HepG2 (cell line): Measurements from ENCODE around the gene HNRNPM. TPM values are rescaled to one million over a fixed set of nuclear protein-coding genes. Genes with fewer than 3 reads are reported as not detected.

Experiments used
- ATAC-seq: fragments of 200-7000 bp; cut with Tn5 transposase; 3 replicates; pipeline ENCODE4 v1.9.1; 2020; ENCODE audit warnings: mild to moderate bottlenecking, moderate library complexity
- BruUV-seq: library from RNA; stranded (reverse); fragments of 400-500 nt; replicated peaks from 2 replicates; lab custom pipeline; 2021; lab: Mats Ljungman, UMichigan
- CTCF ChIA-PET: fragments of 300-600 bp; formaldehyde crosslinking; extraction: SDS; loops from one replicate; lab custom pipeline; 2021; ENCODE audit warnings: low total read pairs, inconsistent platforms, low intra/inter-chr PET ratio; lab: Yijun Ruan, JAX
- POLR2A ChIA-PET: fragments of 350-600 bp; sonication (Branson Sonifier 250); formaldehyde crosslinking; loops from one replicate; lab custom pipeline; 2020; ENCODE audit warnings: antibody characterized with exemption, inconsistent platforms; lab: Yijun Ruan, JAX
- DNase-seq: peaks from one replicate; pipeline ENCODE4 v3.0.0-alpha.2; 2015; ENCODE audit warnings: low spot score
- FAIRE-seq: peaks from 3 replicates; lab custom pipeline; 2011; peaks lifted over from hg19 to GRCh38; lab: Jason Lieb, UNC
- H2AFZ ChIP-seq: one replicate; pipeline ENCODE4 v1.6.1; 2011; ENCODE audit warnings: low read length, inconsistent platforms
- H3K27ac ChIP-seq: fragments of 300-600 bp; 3 replicates; pipeline ENCODE4 v1.8.0; 2011; ENCODE audit warnings: mixed run types, mild to moderate bottlenecking, mixed read lengths, low read length, inconsistent platforms; ENCODE audit not compliant: insufficient read depth; ENCODE audit errors: extremely low read length
- H3K27me3 ChIP-seq, 2 experiments: fragments of 200-600 bp in 1 of 2; 2 replicates in 1 of 2; 3 replicates in 1 of 2; pipeline versions ENCODE4 v1.6.0 to v1.8.0; 2011; ENCODE audit warnings: low read length in 2 of 2, mild to moderate bottlenecking in 2 of 2, moderate library complexity in 2 of 2, inconsistent platforms in 1 of 2; ENCODE audit not compliant: insufficient read depth in 2 of 2, control insufficient read depth in 1 of 2
- H3K36me3 ChIP-seq, 2 experiments: fragments of 200-600 bp in 1 of 2; replicated peaks in 1 of 2; 2 replicates in 1 of 2; 3 replicates in 1 of 2; pipeline versions ENCODE4 v1.5.1 to v1.8.0; 2011; ENCODE audit warnings: low read length in 2 of 2, inconsistent platforms in 1 of 2; ENCODE audit not compliant: insufficient read depth in 2 of 2, control insufficient read depth in 1 of 2
- H3K4me1 ChIP-seq: 2 replicates; pipeline ENCODE4 v1.5.1; 2012; ENCODE audit warnings: low read length, inconsistent platforms; ENCODE audit not compliant: insufficient read depth
- H3K4me2 ChIP-seq: 2 replicates; pipeline ENCODE4 v1.6.0; 2011; ENCODE audit warnings: low read depth, low read length, inconsistent platforms
- H3K4me3 ChIP-seq, 3 experiments: fragments of 200-600 bp in 1 of 3; sonication (generic), shearing (Covaris generic) in 1 of 3; replicated peaks in 1 of 3; 2 replicates each; pipeline ENCODE4 v1.5.1; 2011 to 2016; ENCODE audit warnings: low read length in 3 of 3, inconsistent platforms in 2 of 3, low read depth in 2 of 3, mild to moderate bottlenecking in 2 of 3, control low read depth in 1 of 3, mixed read lengths in 1 of 3; ENCODE audit not compliant: insufficient read depth in 1 of 3
- H3K79me2 ChIP-seq: one replicate; pipeline ENCODE4 v1.6.1; 2011; ENCODE audit warnings: low read length, inconsistent platforms; ENCODE audit not compliant: insufficient read depth
- H3K9ac ChIP-seq: 2 replicates; pipeline ENCODE4 v1.6.0; 2011; ENCODE audit warnings: mild to moderate bottlenecking, low read depth, low read length, inconsistent platforms; ENCODE audit not compliant: insufficient read depth
- H3K9me3 ChIP-seq: 2 replicates; pipeline ENCODE4 v1.5.1; 2012; ENCODE audit warnings: mild to moderate bottlenecking, low read length
- H4K20me1 ChIP-seq: 2 replicates; pipeline ENCODE4 v1.6.0; 2011; ENCODE audit warnings: inconsistent platforms, mild to moderate bottlenecking, low read length, moderate library complexity; ENCODE audit not compliant: insufficient read depth
- ASH2L ChIP-seq: fragments of 300-600, 200-600 bp; sonication (generic); IDR thresholded peaks from 2 replicates; pipeline ENCODE4 v1.7.0; 2017; ENCODE audit warnings: low read depth, mild to moderate bottlenecking, moderate library complexity, mixed read lengths, low read length; ENCODE audit not compliant: insufficient read length
- CEBPB ChIP-seq: IDR thresholded peaks from 2 replicates; pipeline ENCODE4 v1.6.1; 2011; ENCODE audit warnings: low read depth, low read length, improper control_type of control experiment, borderline replicate concordance
- CEBPG ChIP-seq: IDR thresholded peaks from 2 replicates; pipeline ENCODE4 v1.6.1; 2016
- DMAP1 ChIP-seq: IDR thresholded peaks from 2 replicates; pipeline ENCODE4 v1.6.1; 2016
- HNF4A ChIP-seq: sonication (generic); formaldehyde crosslinking; IDR thresholded peaks from 2 replicates; pipeline ENCODE4 v1.4.0; 2020; ENCODE audit warnings: missing genetic modification reagents
- HOXD1 ChIP-seq: sonication (generic); formaldehyde crosslinking; IDR thresholded peaks from 2 replicates; pipeline ENCODE4 v1.5.0; 2020; ENCODE audit warnings: missing genetic modification reagents
- NFRKB ChIP-seq: fragments of 450-650 bp; IDR thresholded peaks from 2 replicates; pipeline ENCODE4 v1.6.1; 2017
- NR2F6 ChIP-seq, 2 experiments: IDR thresholded peaks; 2 replicates each; pipeline ENCODE4 v1.6.1; 2016; ENCODE audit warnings: antibody characterized with exemption in 1 of 2, mild to moderate bottlenecking in 1 of 2
- RARA ChIP-seq: IDR thresholded peaks from 2 replicates; pipeline ENCODE4 v1.6.1; 2016; ENCODE audit warnings: missing genetic modification reagents, missing compliant biosample characterization
- SKI ChIP-seq: fragments of 450-650 bp; IDR thresholded peaks from one replicate; pipeline ENCODE4 v1.6.1; 2018; ENCODE audit warnings: mild to moderate bottlenecking; ENCODE audit not compliant: partially characterized antibody
- TEAD3 ChIP-seq: optimal IDR thresholded peaks from 2 replicates; pipeline ENCODE3; 2016; ENCODE audit warnings: borderline replicate concordance
- THRA ChIP-seq: sonication (generic); formaldehyde crosslinking; IDR thresholded peaks from 2 replicates; pipeline ENCODE4 v1.4.0; 2020; ENCODE audit warnings: missing genetic modification reagents, borderline replicate concordance
- ZBTB2 ChIP-seq: sonication (generic); formaldehyde crosslinking; IDR thresholded peaks from 2 replicates; pipeline ENCODE4 v1.8.0; 2022; ENCODE audit warnings: low read depth, missing genetic modification reagents
- ZBTB20 ChIP-seq: sonication (generic); formaldehyde crosslinking; IDR thresholded peaks from 2 replicates; pipeline ENCODE4 v1.8.1; 2023; ENCODE audit warnings: missing genetic modification reagents, low read depth, mild to moderate bottlenecking, borderline replicate concordance
- WGBS: methylation state at CpG from one replicate; pipeline ENCODE4 v1.1.6; 2017; ENCODE audit warnings: low lambda C conversion rate; 5-methylcytosine and 5-hydroxymethylcytosine counted together
- in situ Hi-C: cut with HindIII; loops from 2 replicates; pipeline ENCODE4 v1.10.0; 2017; ENCODE audit warnings: low pct_unique_long_range_greater_than_20kb; ENCODE audit not compliant: extremely low pct_ligation_motif_present
- intact Hi-C: fragments of 100-400 bp; cut with micrococcal nuclease; formaldehyde crosslinking; loops from one replicate; pipeline ENCODE4 v1.10.0; 2022; ENCODE audit not compliant: unreplicated experiment
- polyA plus RNA-seq, 8 experiments: library from polyadenylated mRNA; depleted of rRNA in 3 of 8; stranded (reverse) in 7 of 8; unstranded in 1 of 8; fragments of >200 nt; fragmentation: Illumina TruSeq in 4 of 8; extraction: Trizol in 4 of 8; gene quantifications; 2 replicates each; pipeline versions ENCODE4 v1.2.1 to v1.2.3, GENCODE V29; 2011 to 2016; ENCODE audit warnings: low read depth in 4 of 8, missing spikeins in 1 of 8, mixed read lengths in 1 of 8; ENCODE audit not compliant: insufficient read depth in 1 of 8
- total RNA-seq, 5 experiments: library from RNA; depleted of rRNA; stranded (reverse); fragments of >200 nt; fragmentation: Illumina TruSeq; extraction: Trizol; gene quantifications; 2 replicates each; pipeline ENCODE4 v1.2.3, GENCODE V29; 2016; ENCODE audit warnings: low read depth in 1 of 5
- TF ChIP-seq, protein P1 (sequence below): sonication (generic); formaldehyde crosslinking; IDR thresholded peaks from 2 replicates; pipeline ENCODE4 v1.4.0; 2020; ENCODE audit warnings: missing genetic modification reagents

Gene HNRNPM
- total and polyA plus RNA-seq, 2 of the 13 experiments (the other 11 are each of a cell fraction or from before 2014, with no cell fraction given) = 56.7 to 102 TPM

- TF ChIP-seq, protein P1, sequence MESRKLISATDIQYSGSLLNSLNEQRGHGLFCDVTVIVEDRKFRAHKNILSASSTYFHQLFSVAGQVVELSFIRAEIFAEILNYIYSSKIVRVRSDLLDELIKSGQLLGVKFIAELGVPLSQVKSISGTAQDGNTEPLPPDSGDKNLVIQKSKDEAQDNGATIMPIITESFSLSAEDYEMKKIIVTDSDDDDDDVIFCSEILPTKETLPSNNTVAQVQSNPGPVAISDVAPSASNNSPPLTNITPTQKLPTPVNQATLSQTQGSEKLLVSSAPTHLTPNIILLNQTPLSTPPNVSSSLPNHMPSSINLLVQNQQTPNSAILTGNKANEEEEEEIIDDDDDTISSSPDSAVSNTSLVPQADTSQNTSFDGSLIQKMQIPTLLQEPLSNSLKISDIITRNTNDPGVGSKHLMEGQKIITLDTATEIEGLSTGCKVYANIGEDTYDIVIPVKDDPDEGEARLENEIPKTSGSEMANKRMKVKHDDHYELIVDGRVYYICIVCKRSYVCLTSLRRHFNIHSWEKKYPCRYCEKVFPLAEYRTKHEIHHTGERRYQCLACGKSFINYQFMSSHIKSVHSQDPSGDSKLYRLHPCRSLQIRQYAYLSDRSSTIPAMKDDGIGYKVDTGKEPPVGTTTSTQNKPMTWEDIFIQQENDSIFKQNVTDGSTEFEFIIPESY = peak; percentile 96
- TF ChIP-seq THRA (CRISPR knock-in tag) = no peak
- TF ChIP-seq ZBTB2 (CRISPR knock-in tag) = no peak
- no peak for TF ChIP-seq ASH2L
- no peak for TF ChIP-seq DMAP1 (CRISPR knock-in tag)
- no peak for TF ChIP-seq ZBTB20 (CRISPR knock-in tag)
- TF ChIP-seq, all 625 proteins: peak for 3
Measured at GRCh38 chr19:8449830-8450229, 5.1 kb downstream of the HNRNPM start (continued).

- H3K4me1 ChIP-seq = peaks cover 75% of the 10 kb centered on the region
- H3K4me3 ChIP-seq = no peak overlapping the region; a peak in 1 of 6 replicates
- in situ Hi-C loops = loop anchor here (5.0 kb wide), 1 partner anchor 39 kb away; the partner anchor contains the start of gene MARCHF2
- no peak overlapping the region for H3K9ac ChIP-seq
- ChIA-PET POLR2A (interaction anchor here (0.6 to 1.5 kb wide), 4 partner anchors 16 to 63 kb away, joined by 3 to 10 read pairs (median 4); partner anchors contain the start of gene ZNF414), CTCF (no interaction called here)
- no peaks in the 10 kb centered on the region for H3K9me3 ChIP-seq
- intact Hi-C loops = no loop called here
- H3K79me2 ChIP-seq = peaks cover 96% of the 10 kb centered on the region
- peaks cover 16 to 43% of the 10 kb centered on the region in 2 experiments for H3K36me3 ChIP-seq
- no peak for TF ChIP-seq HOXD1 (CRISPR knock-in tag)
- TF ChIP-seq RARA (CRISPR knock-in tag) = peak; percentile 17; the same call in 1 of the 2 replicates
- TF ChIP-seq CEBPB = 0 out of 2 replicates have a peak, but pooled peaks have one; percentile 30
- TF ChIP-seq NFRKB = no peak
- 0 out of 2 replicates have a peak, but pooled peaks have one; percentile 24 for TF ChIP-seq NR2F6 (IDR thresholded peaks at IDR 0.05)
- TF ChIP-seq NR2F6 (CRISPR knock-in tag; IDR thresholded peaks at IDR 0.05) = 0 out of 2 replicates have a peak, but pooled peaks have one; percentile 30
- TF ChIP-seq CEBPG (CRISPR knock-in tag) = peak; percentile 57
- peak; percentile 49 for TF ChIP-seq TEAD3 (CRISPR knock-in tag)
- peak; percentile 15 for TF ChIP-seq SKI
- TF ChIP-seq HNF4A (CRISPR knock-in tag) = 0 out of 2 replicates have a peak, but pooled peaks have one; percentile 4
- H2AFZ ChIP-seq = no peak overlapping the region
- H3K4me2 ChIP-seq = peak overlapping the region; percentile 46
- no peak for FAIRE-seq
- no TSS peak for BruUV-seq
- H4K20me1 ChIP-seq = peaks cover 94% of the 10 kb centered on the region
- peak; percentile 53 for ATAC-seq
- DNase-seq = peak; percentile 33
- H3K27ac ChIP-seq = peak overlapping the region; percentile 27
- 29% methylated on average over 6 of the region's 6 CpGs for WGBS
- H3K27me3 ChIP-seq = no peaks in the 10 kb centered on the region
Measured at GRCh38 chr19:8451377-8451776, 6.6 kb downstream of the HNRNPM start.
